DND-41 (cell line): ENCODE results near the gene NOX5.

ENCODE experiments used
- ATAC-seq: fragments of 200-7000 bp; cut with Tn5 transposase; 3 replicates; pipeline ENCODE4 v1.9.1; 2021; ENCODE audit warnings: low read depth; ENCODE audit not compliant: insufficient read depth
- DNase-seq: peaks from one replicate; pipeline ENCODE4 v3.0.0-alpha.2; 2020
- H2AFZ ChIP-seq: 2 replicates; pipeline ENCODE4 v1.6.0; 2012; ENCODE audit warnings: low read depth, low read length
- H3K27ac ChIP-seq: 2 replicates; pipeline ENCODE4 v1.5.1; 2012; ENCODE audit warnings: low read length, inconsistent platforms
- H3K27me3 ChIP-seq: fragments of 200-600 bp; sonication (generic); 2 replicates; pipeline ENCODE4 v1.6.0; 2012; ENCODE audit warnings: low read length, mild to moderate bottlenecking, inconsistent platforms; ENCODE audit not compliant: insufficient read depth, poor library complexity
- H3K36me3 ChIP-seq: 2 replicates; pipeline ENCODE4 v1.5.1; 2012; ENCODE audit warnings: low read length, inconsistent platforms; ENCODE audit not compliant: insufficient read depth
- H3K4me1 ChIP-seq: 2 replicates; pipeline ENCODE4 v1.5.1; 2012; ENCODE audit warnings: mild to moderate bottlenecking, low read length; ENCODE audit not compliant: insufficient read depth
- H3K4me2 ChIP-seq: 2 replicates; pipeline ENCODE4 v1.6.0; 2012; ENCODE audit warnings: mild to moderate bottlenecking, moderate library complexity, low read length, inconsistent platforms; ENCODE audit not compliant: insufficient read depth
- H3K4me3 ChIP-seq, 2 experiments: fragments of 200-600 bp in 1 of 2; shearing (Covaris generic) in 1 of 2; 2 replicates each; pipeline ENCODE4 v1.5.1; 2012 to 2016; ENCODE audit warnings: inconsistent platforms in 2 of 2, low read length in 2 of 2, mild to moderate bottlenecking in 2 of 2, low read depth in 1 of 2, moderate library complexity in 1 of 2
- H3K79me2 ChIP-seq: 2 replicates; pipeline ENCODE4 v1.6.0; 2012; ENCODE audit warnings: low read length, inconsistent platforms; ENCODE audit not compliant: insufficient read depth
- H3K9ac ChIP-seq: 2 replicates; pipeline ENCODE4 v1.6.0; 2012; ENCODE audit warnings: low read depth, mild to moderate bottlenecking, inconsistent platforms, low read length, moderate library complexity
- H3K9me3 ChIP-seq: 2 replicates; pipeline ENCODE4 v1.5.1; 2012; ENCODE audit warnings: low read length, moderate library complexity, mild to moderate bottlenecking, inconsistent platforms; ENCODE audit not compliant: insufficient read depth, severe bottlenecking
- H4K20me1 ChIP-seq: 2 replicates; pipeline ENCODE4 v1.6.0; 2012; ENCODE audit warnings: low read length; ENCODE audit not compliant: insufficient read depth
- EZH2 ChIP-seq: IDR thresholded peaks from 3 replicates; pipeline ENCODE4 v1.6.1; 2012; ENCODE audit warnings: borderline replicate concordance, low read depth, mild to moderate bottlenecking, moderate library complexity, low read length, inconsistent platforms; ENCODE audit not compliant: severe bottlenecking
- TF ChIP-seq, protein P1 (sequence below): IDR thresholded peaks from 2 replicates; pipeline ENCODE4 v1.5.1; 2012; ENCODE audit warnings: borderline replicate concordance, low read length, moderate library complexity, mild to moderate bottlenecking; ENCODE audit not compliant: poor library complexity, severe bottlenecking; ENCODE audit errors: extremely low read depth

Gene NOX5

DNA sequence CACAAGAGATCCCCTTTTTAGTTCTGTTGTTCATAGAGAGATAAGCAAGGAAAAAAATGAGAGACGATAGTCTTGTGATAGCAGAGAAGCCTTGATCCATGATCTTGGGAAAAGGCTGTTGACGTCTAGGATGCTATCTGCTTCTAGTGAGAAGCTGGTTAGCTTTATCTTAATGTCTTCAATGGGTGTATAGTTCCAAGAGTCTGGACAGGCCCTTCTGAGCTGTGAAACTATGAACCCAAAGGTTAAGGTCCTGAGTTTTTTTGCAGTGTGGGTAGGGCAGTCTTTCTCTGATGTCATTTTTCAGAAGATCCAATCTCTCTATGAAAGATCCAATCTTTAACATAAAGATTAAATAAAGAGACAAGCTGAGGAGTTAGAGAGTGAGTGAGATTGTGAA is 10.5 kb upstream of the NOX5 start:
- Histone ChIP-seq H4K20me1 (no peaks in the 10 kb centered on the region), H3K4me3 (no peak overlapping the region), H3K27ac (no peak overlapping the region), H3K4me1 (no peaks in the 10 kb centered on the region), H3K9ac (no peak overlapping the region), H3K79me2 (no peaks in the 10 kb centered on the region), H2AFZ (no peak overlapping the region), H3K4me2 (no peak overlapping the region), H3K36me3 (no peaks in the 10 kb centered on the region), H3K9me3 (peaks cover 5% of the 10 kb centered on the region), H3K27me3 (no peaks in the 10 kb centered on the region)
- ATAC-seq (no peak), DNase-seq (no peak)
- TF ChIP-seq EZH2, result no peak
- TF ChIP-seq, protein P1, sequence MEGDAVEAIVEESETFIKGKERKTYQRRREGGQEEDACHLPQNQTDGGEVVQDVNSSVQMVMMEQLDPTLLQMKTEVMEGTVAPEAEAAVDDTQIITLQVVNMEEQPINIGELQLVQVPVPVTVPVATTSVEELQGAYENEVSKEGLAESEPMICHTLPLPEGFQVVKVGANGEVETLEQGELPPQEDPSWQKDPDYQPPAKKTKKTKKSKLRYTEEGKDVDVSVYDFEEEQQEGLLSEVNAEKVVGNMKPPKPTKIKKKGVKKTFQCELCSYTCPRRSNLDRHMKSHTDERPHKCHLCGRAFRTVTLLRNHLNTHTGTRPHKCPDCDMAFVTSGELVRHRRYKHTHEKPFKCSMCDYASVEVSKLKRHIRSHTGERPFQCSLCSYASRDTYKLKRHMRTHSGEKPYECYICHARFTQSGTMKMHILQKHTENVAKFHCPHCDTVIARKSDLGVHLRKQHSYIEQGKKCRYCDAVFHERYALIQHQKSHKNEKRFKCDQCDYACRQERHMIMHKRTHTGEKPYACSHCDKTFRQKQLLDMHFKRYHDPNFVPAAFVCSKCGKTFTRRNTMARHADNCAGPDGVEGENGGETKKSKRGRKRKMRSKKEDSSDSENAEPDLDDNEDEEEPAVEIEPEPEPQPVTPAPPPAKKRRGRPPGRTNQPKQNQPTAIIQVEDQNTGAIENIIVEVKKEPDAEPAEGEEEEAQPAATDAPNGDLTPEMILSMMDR, result no peak

DNA sequence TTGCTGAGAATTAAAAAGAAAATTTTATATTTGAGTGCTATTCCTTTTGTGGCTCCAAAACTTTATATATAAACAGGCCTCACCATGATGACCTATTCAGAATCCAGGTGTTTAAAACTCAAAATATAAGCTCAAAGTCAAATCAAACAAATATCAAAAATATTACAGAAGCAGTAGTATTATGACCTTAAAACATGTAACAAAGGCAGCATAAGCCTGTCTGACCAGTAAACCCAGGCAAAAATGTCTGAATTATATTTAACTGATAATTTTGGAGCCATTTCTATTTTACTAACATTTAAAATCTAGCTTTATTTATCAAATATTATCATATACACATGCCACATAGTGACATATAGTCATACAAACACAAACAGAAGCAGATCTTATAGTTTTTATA is 6.4 kb upstream of the NOX5 start:
- no peak overlapping the region for H3K9ac ChIP-seq
- H3K27me3 ChIP-seq, result no peaks in the 10 kb centered on the region
- no peak overlapping the region for H3K4me2 ChIP-seq
- peaks cover 5% of the 10 kb centered on the region for H3K9me3 ChIP-seq
- H3K79me2 ChIP-seq, result no peaks in the 10 kb centered on the region
- ATAC-seq (no peak), DNase-seq (no peak)
- H3K36me3 ChIP-seq, result no peaks in the 10 kb centered on the region
- H3K27ac ChIP-seq, result no peak overlapping the region
- no peak overlapping the region for H3K4me3 ChIP-seq
- no peak for TF ChIP-seq EZH2
- TF ChIP-seq, protein P1, result no peak
- no peaks in the 10 kb centered on the region for H3K4me1 ChIP-seq
- no peaks in the 10 kb centered on the region for H4K20me1 ChIP-seq
- H2AFZ ChIP-seq, result no peak overlapping the region

DNA sequence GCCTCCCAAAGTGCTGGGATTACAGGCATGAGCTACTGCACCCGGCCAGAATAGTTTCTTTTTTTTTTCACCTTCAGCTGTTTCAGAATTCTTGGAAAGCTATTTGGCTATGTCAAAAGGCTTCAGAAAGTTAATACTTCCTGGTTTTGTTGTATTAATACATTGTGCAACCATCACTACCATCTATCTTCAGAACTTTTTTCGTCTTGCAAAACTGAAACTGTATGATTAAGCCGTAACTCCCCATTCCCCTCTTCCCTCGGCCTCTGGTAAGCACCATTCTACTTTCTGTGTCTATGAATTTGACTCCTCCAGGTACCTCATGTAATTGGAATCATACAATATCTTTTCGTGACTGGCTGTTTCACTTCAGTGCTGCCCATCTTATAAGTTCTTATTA is 5.2 kb upstream of the NOX5 start:
- H3K9me3 ChIP-seq, result peaks cover 5% of the 10 kb centered on the region
- no peak overlapping the region for H3K4me2 ChIP-seq
- DNase-seq (no peak), ATAC-seq (no peak)
- H3K79me2 ChIP-seq, result no peaks in the 10 kb centered on the region
- H4K20me1 ChIP-seq, result no peaks in the 10 kb centered on the region
- H3K4me1 ChIP-seq, result no peaks in the 10 kb centered on the region
- no peak overlapping the region for H3K27ac ChIP-seq
- no peak overlapping the region for H3K4me3 ChIP-seq
- no peaks in the 10 kb centered on the region for H3K36me3 ChIP-seq
- no peak overlapping the region for H2AFZ ChIP-seq
- no peak for TF ChIP-seq EZH2
- no peak overlapping the region for H3K9ac ChIP-seq
- no peaks in the 10 kb centered on the region for H3K27me3 ChIP-seq

DNA sequence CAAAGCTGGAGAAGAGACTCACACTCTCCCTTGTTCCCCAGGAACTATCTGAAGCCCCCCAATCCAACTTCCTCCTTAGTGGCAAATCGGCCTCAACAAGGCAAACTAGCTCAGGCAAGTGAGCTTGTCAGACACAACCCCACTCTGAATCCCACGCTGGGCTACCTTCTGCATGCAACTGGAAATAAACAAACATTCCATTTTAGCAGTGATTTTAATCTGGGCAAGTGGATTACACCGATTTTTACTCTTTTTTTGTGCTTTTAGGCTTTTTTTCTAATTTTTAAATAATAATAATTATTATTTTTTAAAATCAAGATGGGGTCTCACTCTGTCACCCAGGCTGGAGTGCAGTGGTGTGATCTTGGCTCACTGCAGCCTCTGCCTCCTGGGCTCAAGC is 2.9 kb upstream of the NOX5 start:
- Histone ChIP-seq H2AFZ (no peak overlapping the region), H4K20me1 (no peaks in the 10 kb centered on the region), H3K4me2 (no peak overlapping the region), H3K36me3 (no peaks in the 10 kb centered on the region), H3K27ac (no peak overlapping the region), H3K4me1 (no peaks in the 10 kb centered on the region), H3K9me3 (peaks cover 5% of the 10 kb centered on the region), H3K4me3 (no peak overlapping the region), H3K9ac (no peak overlapping the region), H3K79me2 (no peaks in the 10 kb centered on the region), H3K27me3 (no peaks in the 10 kb centered on the region)
- DNase-seq, result no peak
- no peak for ATAC-seq
- TF ChIP-seq, protein P1, result no peak
- TF ChIP-seq EZH2, result no peak
